HCT116 (cell line): ENCODE measurements around the gene ALKBH6. TPM values are rescaled to one million over a fixed set of nuclear protein-coding genes. Genes with fewer than 3 reads are reported as not detected.
"Not testable (repeated sequence)": the region's sequence is repeated elsewhere in the genome, so short reads cannot be mapped to it uniquely, and the experiment has no call there.

Source experiments
- ATAC-seq: fragments of 200-7000 bp; cut with Tn5 transposase; 2 replicates; pipeline ENCODE4 v1.9.1; 2020; ENCODE audit warnings: mild to moderate bottlenecking, moderate library complexity
- BruUV-seq: library from RNA; stranded (reverse); fragments of 400-500 nt; replicated peaks from 2 replicates; lab custom pipeline; 2021; lab: Mats Ljungman, UMichigan
- CTCF ChIA-PET: fragments of 300-600 bp; sonication (Branson Sonifier 250); formaldehyde crosslinking; loops from one replicate; lab custom pipeline; 2021; ENCODE audit warnings: antibody characterized with exemption; lab: Charles Lee
- POLR2A ChIA-PET: fragments of 300-600, 350-600 bp; sonication (Branson Sonifier 250); formaldehyde crosslinking; loops from one replicate; lab custom pipeline; 2021; ENCODE audit warnings: antibody characterized with exemption; lab: Charles Lee
- RAD21 ChIA-PET, 2 experiments: fragments of 300-600 bp; sonication (Branson Sonifier 250); formaldehyde crosslinking; loops; one replicate each; lab custom pipeline; 2023; ENCODE audit warnings: low total read pairs in 2 of 2; ENCODE audit not compliant: uncharacterized antibody in 2 of 2, unreplicated experiment in 2 of 2, low non-redundant PET in 1 of 2; lab: Charles Lee
- DNase-seq: peaks from one replicate; pipeline ENCODE4 v3.0.0-alpha.2; 2010; ENCODE audit warnings: low read depth, low spot score
- H2AFZ ChIP-seq: fragments of 200-600 bp; shearing (Covaris generic), sonication (generic); 2 replicates; pipeline ENCODE4 v1.6.1; 2017; ENCODE audit warnings: low read depth, mixed run types, mixed read lengths, antibody characterized with exemption, low read length; ENCODE audit not compliant: poor library complexity, severe bottlenecking
- H3K27ac ChIP-seq: 2 replicates; pipeline ENCODE4 v1.5.1; 2012; ENCODE audit warnings: low read depth, low read length
- H3K27me3 ChIP-seq: fragments of 200-600 bp; sonication (generic); 2 replicates; pipeline ENCODE4 v1.6.1; 2016; ENCODE audit warnings: mixed run types, low read length, mixed read lengths; ENCODE audit not compliant: insufficient read depth
- H3K36me3 ChIP-seq, 2 experiments: fragments of 200-500 bp in 1 of 2; fragments of 200-600 bp in 1 of 2; sonication (Bioruptor generic) in 1 of 2; sonication (generic) in 1 of 2; 2 replicates each; pipeline versions ENCODE4 v1.5.1 to v1.6.1; 2014 to 2016; ENCODE audit warnings: low read length in 2 of 2, inconsistent platforms in 1 of 2, mixed read lengths in 1 of 2, mixed run types in 1 of 2; ENCODE audit not compliant: insufficient read depth in 2 of 2, control insufficient read depth in 1 of 2
- H3K4me1 ChIP-seq, 2 experiments: fragments of 200-600 bp in 1 of 2; sonication (generic) in 1 of 2; 2 replicates each; pipeline versions ENCODE4 v1.5.1 to v1.6.1; 2012 to 2017; ENCODE audit warnings: low read length in 2 of 2, inconsistent platforms in 1 of 2, mild to moderate bottlenecking in 1 of 2, mixed read lengths in 1 of 2, mixed run types in 1 of 2, moderate library complexity in 1 of 2; ENCODE audit not compliant: insufficient read depth in 2 of 2, control insufficient read depth in 1 of 2
- H3K4me2 ChIP-seq: fragments of 200-600 bp; sonication (generic); 2 replicates; pipeline ENCODE4 v1.6.1; 2017; ENCODE audit warnings: mixed run types, low read length, mixed read lengths
- H3K4me3 ChIP-seq, 2 experiments: fragments of 200-600 bp in 1 of 2; sonication (generic) in 1 of 2; replicated peaks in 1 of 2; 2 replicates each; pipeline ENCODE4 v1.5.1; 2011 to 2016; ENCODE audit warnings: low read length in 2 of 2, control low read depth in 1 of 2, low read depth in 1 of 2, mild to moderate bottlenecking in 1 of 2, mixed read lengths in 1 of 2, mixed run types in 1 of 2
- H3K79me2 ChIP-seq: fragments of 200-600 bp; sonication (generic); 2 replicates; pipeline ENCODE4 v1.6.1; 2017; ENCODE audit warnings: mild to moderate bottlenecking, mixed run types, low read length, moderate library complexity, mixed read lengths; ENCODE audit not compliant: insufficient read depth
- H3K9ac ChIP-seq: fragments of 200-600 bp; sonication (generic); 2 replicates; pipeline ENCODE4 v1.6.1; 2016; ENCODE audit warnings: low read length, mixed read lengths
- H3K9me2 ChIP-seq: fragments of 200-600 bp; sonication (generic), shearing (Covaris generic); 2 replicates; pipeline ENCODE4 v1.6.1; 2017; ENCODE audit warnings: mixed run types, mild to moderate bottlenecking, moderate library complexity; ENCODE audit not compliant: insufficient read depth
- H3K9me3 ChIP-seq, 2 experiments: fragments of 200-500 bp in 1 of 2; fragments of 200-600 bp in 1 of 2; sonication (Bioruptor generic) in 1 of 2; sonication (generic) in 1 of 2; 2 replicates each; pipeline ENCODE4 v1.6.1; 2014 to 2017; ENCODE audit warnings: low read length in 2 of 2, mixed read lengths in 2 of 2, inconsistent platforms in 1 of 2, low read depth in 1 of 2, mild to moderate bottlenecking in 1 of 2, mixed run types in 1 of 2, moderate library complexity in 1 of 2; ENCODE audit not compliant: control insufficient read depth in 1 of 2, insufficient read depth in 1 of 2
- H4K20me1 ChIP-seq: fragments of 200-600 bp; sonication (generic), shearing (Covaris generic); 2 replicates; pipeline ENCODE4 v1.6.1; 2017; ENCODE audit warnings: mixed run types, mild to moderate bottlenecking, moderate library complexity; ENCODE audit not compliant: insufficient read depth
- CBX3 ChIP-seq: IDR thresholded peaks from 2 replicates; pipeline ENCODE4 v1.6.1; 2012; ENCODE audit warnings: low read depth
- CTCF ChIP-seq, 3 experiments: fragments of 200-600 bp in 1 of 3; sonication (generic) in 1 of 3; IDR thresholded peaks in 2 of 3; conservative IDR thresholded peaks in 1 of 3; 2 replicates each; pipeline ENCODE4 v1.5.1; 2012 to 2017; ENCODE audit warnings: low read depth in 2 of 3, low read length in 2 of 3, antibody characterized with exemption in 1 of 3, borderline replicate concordance in 1 of 3, control low read depth in 1 of 3, mild to moderate bottlenecking in 1 of 3, mixed read lengths in 1 of 3, mixed run types in 1 of 3, moderate library complexity in 1 of 3; ENCODE audit not compliant: insufficient read depth in 1 of 3
- ELF1 ChIP-seq: IDR thresholded peaks from 2 replicates; pipeline ENCODE4 v1.6.1; 2012; ENCODE audit warnings: low read depth, borderline replicate concordance
- MAX ChIP-seq: IDR thresholded peaks from 2 replicates; pipeline ENCODE4 v1.6.1; 2012
- POLR2A ChIP-seq: IDR thresholded peaks from 2 replicates; pipeline ENCODE4 v1.7.0; 2011; ENCODE audit warnings: borderline replicate concordance; ENCODE audit not compliant: insufficient read depth, insufficient read length; ENCODE audit errors: extremely low read depth
- POLR2AphosphoS5 ChIP-seq: IDR thresholded peaks from 2 replicates; pipeline ENCODE4 v1.6.1; 2011; ENCODE audit warnings: mild to moderate bottlenecking, low read depth, low read length, moderate library complexity
- REST ChIP-seq: IDR thresholded peaks from 2 replicates; pipeline ENCODE4 v1.6.1; 2012; ENCODE audit warnings: low read depth
- SP1 ChIP-seq: IDR thresholded peaks from 2 replicates; pipeline ENCODE4 v1.6.1; 2012; ENCODE audit warnings: low read depth
- TCF7L2 ChIP-seq: IDR thresholded peaks from 2 replicates; pipeline ENCODE4 v1.7.0; 2011; ENCODE audit warnings: borderline replicate concordance, inconsistent platforms; ENCODE audit not compliant: insufficient read depth, insufficient read length; ENCODE audit errors: extremely low read depth
- intact Hi-C: fragments of 100-400 bp; cut with micrococcal nuclease; formaldehyde crosslinking; loops from 2 replicates; pipeline ENCODE4 v1.10.0; 2022
- total RNA-seq: library from RNA; stranded (reverse); gene quantifications from one replicate; pipeline ENCODE4 v1.2.1, GENCODE V29; 2021; ENCODE audit not compliant: unreplicated experiment

The ALKBH6 gene
- total RNA-seq, 1 experiment from 2014 or later: 28.6 TPM

- Histone ChIP-seq H3K4me2 (no peak overlapping the region), H3K4me3 (no peak overlapping the region), H3K9me2 (no peaks in the 10 kb centered on the region), H3K27ac (no peak overlapping the region), H3K79me2 (no peaks in the 10 kb centered on the region), H3K36me3 (no peaks in the 10 kb centered on the region), H3K4me1 (no peaks in the 10 kb centered on the region), H4K20me1 (no peaks in the 10 kb centered on the region), H2AFZ (no peak overlapping the region), H3K9ac (no peak overlapping the region), H3K27me3 (no peaks in the 10 kb centered on the region), H3K9me3 (no peaks in the 10 kb centered on the region)
- ChIA-PET RAD21 (no interaction called here), CTCF (no interaction called here), POLR2A (interaction anchor here (0.6 kb wide), 1 partner anchor 28 kb away, joined by 5 read pairs; no protein-coding TSS in a partner anchor)
- DNase-seq (no peak), ATAC-seq (no peak)
- TF ChIP-seq TCF7L2 (no peak), ELF1 (no peak), POLR2A (no peak), MAX (no peak), CBX3 (no peak), CTCF (IDR thresholded peaks at IDR 0.05 in 2 of 3, conservative IDR thresholded peaks at IDR 0.05 in 1 of 3; ENCODE audit: borderline replicate concordance in 1 of 3, insufficient read depth in 1 of 3, low read depth in 2 of 3, low read length in 2 of 3) (no peak), POLR2AphosphoS5 (no peak), SP1 (no peak), REST (no peak)
- intact Hi-C loops: no loop called here
- BruUV-seq: no TSS peak
Observed at GRCh38 chr19:36041831-36042230, 27.8 kb upstream of the ALKBH6 start.

GRCh38 chr19:36041092-36041491, 27.1 kb upstream of the ALKBH6 start:
- H4K20me1 ChIP-seq, H3K4me2 ChIP-seq, CTCF ChIA-PET, H3K27ac ChIP-seq, H3K36me3 ChIP-seq, RAD21 ChIA-PET, ATAC-seq, H3K4me1 ChIP-seq, DNase-seq, H3K4me3 ChIP-seq, POLR2A ChIA-PET, H3K9me3 ChIP-seq, H2AFZ ChIP-seq, H3K9me2 ChIP-seq, H3K79me2 ChIP-seq, BruUV-seq, H3K27me3 ChIP-seq, H3K9ac ChIP-seq, intact Hi-C loops: not testable (repeated sequence)
